H1 (cell line): ENCODE data around the gene IDH3A. TPM values are rescaled to one million over a fixed set of nuclear protein-coding genes. Genes with fewer than 3 reads are reported as not detected.

Experiments
- CTCF ChIA-PET: fragments of 300-600 bp; sonication (Branson Sonifier 250); formaldehyde crosslinking; loops from one replicate; lab custom pipeline; 2021; ENCODE audit not compliant: partially characterized antibody; lab: Charles Lee
- POLR2A ChIA-PET: fragments of 300-600 bp; sonication (Branson Sonifier 250); formaldehyde crosslinking; loops from one replicate; lab custom pipeline; 2021; ENCODE audit warnings: inconsistent platforms; ENCODE audit not compliant: partially characterized antibody; lab: Charles Lee
- DNase-seq, 2 experiments: peaks; one replicate each; pipeline versions ENCODE4 v3.0.0 to v3.0.0-alpha.2; 2010 to 2022; ENCODE audit warnings: low spot score in 2 of 2, low read depth in 1 of 2, mixed read lengths in 1 of 2
- FAIRE-seq: peaks from 2 replicates; lab custom pipeline; 2011; peaks lifted over from hg19 to GRCh38; lab: Jason Lieb, UNC
- H2AFZ ChIP-seq: 2 replicates; pipeline ENCODE4 v1.8.1; 2012; ENCODE audit warnings: low read length, inconsistent platforms
- H2AK5ac ChIP-seq: 2 replicates; pipeline ENCODE4 v1.6.1; 2013; ENCODE audit warnings: low read depth, low read length
- H2BK120ac ChIP-seq: replicated peaks from 2 replicates; pipeline ENCODE3; 2013; ENCODE audit warnings: low read depth, low read length, inconsistent platforms
- H2BK12ac ChIP-seq: 2 replicates; pipeline ENCODE4 v1.6.1; 2013; ENCODE audit warnings: low read depth, low read length
- H2BK15ac ChIP-seq: 2 replicates; pipeline ENCODE4 v1.6.1; 2013; ENCODE audit warnings: low read length
- H2BK20ac ChIP-seq: 2 replicates; pipeline ENCODE4 v1.6.1; 2013; ENCODE audit warnings: low read length
- H2BK5ac ChIP-seq: 2 replicates; pipeline ENCODE4 v1.6.1; 2013; ENCODE audit warnings: low read depth, low read length
- H3K14ac ChIP-seq: 2 replicates; pipeline ENCODE4 v1.6.1; 2013; ENCODE audit warnings: inconsistent platforms; ENCODE audit not compliant: insufficient read length
- H3K18ac ChIP-seq: 2 replicates; pipeline ENCODE4 v1.6.1; 2013; ENCODE audit warnings: low read length; ENCODE audit errors: extremely low read depth
- H3K23ac ChIP-seq: 2 replicates; pipeline ENCODE4 v1.6.1; 2013; ENCODE audit warnings: inconsistent platforms; ENCODE audit not compliant: insufficient read length
- H3K23me2 ChIP-seq: 2 replicates; pipeline ENCODE4 v1.6.1; 2013; ENCODE audit warnings: low read depth, low read length
- H3K27ac ChIP-seq: 2 replicates; pipeline ENCODE4 v1.6.1; 2011; ENCODE audit warnings: low read depth, low read length, inconsistent platforms
- H3K27me3 ChIP-seq, 4 experiments: replicated peaks in 1 of 4; 1 replicate in 1 of 4; 2 replicates in 3 of 4; pipeline versions ENCODE4 v1.6.1 to v1.8.1; 2011 to 2013; ENCODE audit warnings: low read length in 3 of 4, mild to moderate bottlenecking in 3 of 4, inconsistent platforms in 2 of 4, mixed read lengths in 2 of 4, moderate library complexity in 1 of 4; ENCODE audit not compliant: control insufficient read depth in 3 of 4, insufficient read depth in 3 of 4; ENCODE audit errors: extremely low read depth in 1 of 4
- H3K36me3 ChIP-seq, 4 experiments: 2 replicates each; pipeline versions ENCODE4 v1.6.1 to v1.8.1; 2011 to 2013; ENCODE audit warnings: mild to moderate bottlenecking in 4 of 4, low read length in 3 of 4, moderate library complexity in 2 of 4, control low read depth in 1 of 4, inconsistent platforms in 1 of 4; ENCODE audit not compliant: insufficient read depth in 4 of 4, control insufficient read depth in 2 of 4
- H3K4ac ChIP-seq: replicated peaks from 2 replicates; pipeline ENCODE3; 2013; ENCODE audit warnings: low read length, low read depth, mixed read lengths, inconsistent platforms; ENCODE audit not compliant: insufficient read length
- H3K4me1 ChIP-seq, 4 experiments: replicated peaks in 1 of 4; 1 replicate in 1 of 4; 2 replicates in 3 of 4; pipeline versions ENCODE4 v1.6.1 to v1.8.1; 2011 to 2013; ENCODE audit warnings: low read length in 3 of 4, inconsistent platforms in 2 of 4, mixed read lengths in 1 of 4; ENCODE audit not compliant: insufficient read depth in 4 of 4, control insufficient read depth in 3 of 4
- H3K4me2 ChIP-seq, 2 experiments: 2 replicates each; pipeline versions ENCODE4 v1.6.1 to v1.8.1; 2011 to 2013; ENCODE audit warnings: low read depth in 2 of 2, low read length in 2 of 2, control low read depth in 1 of 2, inconsistent platforms in 1 of 2, mild to moderate bottlenecking in 1 of 2; ENCODE audit not compliant: insufficient read depth in 1 of 2
- H3K4me3 ChIP-seq, 4 experiments: fragments of 200-600, 300-600 bp in 1 of 4; sonication (generic), shearing (Covaris generic), sonication (Bioruptor Twin) in 1 of 4; 2 replicates each; pipeline versions ENCODE4 v1.5.1 to v1.8.1; 2011 to 2016; ENCODE audit warnings: low read length in 4 of 4, low read depth in 3 of 4, control low read depth in 2 of 4, inconsistent platforms in 2 of 4, mild to moderate bottlenecking in 2 of 4, mixed read lengths in 1 of 4, moderate library complexity in 1 of 4; ENCODE audit not compliant: insufficient read depth in 2 of 4; ENCODE audit errors: extremely low read depth in 1 of 4
- H3K56ac ChIP-seq: replicated peaks from 2 replicates; pipeline ENCODE3; 2013; ENCODE audit warnings: low read depth, mild to moderate bottlenecking, mixed read lengths, low read length, inconsistent platforms; ENCODE audit not compliant: insufficient read length
- H3K79me1 ChIP-seq: 2 replicates; pipeline ENCODE4 v1.6.1; 2013; ENCODE audit warnings: low read depth, low read length, control low read depth
- H3K79me2 ChIP-seq, 2 experiments: 2 replicates each; pipeline versions ENCODE4 v1.6.1 to v1.8.1; 2012 to 2013; ENCODE audit warnings: low read length in 2 of 2, mild to moderate bottlenecking in 2 of 2, inconsistent platforms in 1 of 2; ENCODE audit not compliant: insufficient read depth in 2 of 2, control insufficient read depth in 1 of 2
- H3K9ac ChIP-seq, 4 experiments: replicated peaks in 1 of 4; 1 replicate in 1 of 4; 2 replicates in 3 of 4; pipeline versions ENCODE4 v1.6.1 to v1.8.1; 2011 to 2013; ENCODE audit warnings: low read depth in 3 of 4, low read length in 3 of 4, control low read depth in 2 of 4, mild to moderate bottlenecking in 2 of 4, moderate library complexity in 2 of 4, inconsistent platforms in 1 of 4; ENCODE audit errors: extremely low read depth in 1 of 4
- H3K9me3 ChIP-seq, 2 experiments: 2 replicates each; pipeline versions ENCODE4 v1.6.1 to v1.8.1; 2012 to 2013; ENCODE audit warnings: mild to moderate bottlenecking in 2 of 2, moderate library complexity in 2 of 2, control low read depth in 1 of 2, inconsistent platforms in 1 of 2, low read depth in 1 of 2, low read length in 1 of 2, mixed read lengths in 1 of 2; ENCODE audit not compliant: insufficient read depth in 2 of 2
- H4K20me1 ChIP-seq, 2 experiments: replicated peaks in 1 of 2; 2 replicates each; pipeline versions ENCODE3 to v1.8.1; 2011 to 2013; ENCODE audit warnings: inconsistent platforms in 2 of 2, low read length in 2 of 2, mild to moderate bottlenecking in 1 of 2; ENCODE audit not compliant: insufficient read depth in 2 of 2, control insufficient read depth in 1 of 2
- H4K5ac ChIP-seq: 2 replicates; pipeline ENCODE4 v1.6.1; 2013; ENCODE audit warnings: low read length, low read depth, mixed read lengths, inconsistent platforms; ENCODE audit not compliant: insufficient read length
- H4K8ac ChIP-seq: 2 replicates; pipeline ENCODE4 v1.8.0; 2013; ENCODE audit warnings: mild to moderate bottlenecking, moderate library complexity, low read length, inconsistent platforms; ENCODE audit not compliant: insufficient read depth; ENCODE audit errors: extremely low read depth
- H4K91ac ChIP-seq: replicated peaks from 2 replicates; pipeline ENCODE3; 2013; ENCODE audit warnings: low read length, mixed read lengths, inconsistent platforms; ENCODE audit not compliant: insufficient read length
- CBX5 ChIP-seq: fragments of 300-800, 300-1000 bp; sonication (generic); IDR thresholded peaks from 2 replicates; pipeline ENCODE4 v1.7.1; 2016; ENCODE audit warnings: antibody characterized with exemption, low read length, low read depth
- CHD2 ChIP-seq: IDR thresholded peaks from 2 replicates; pipeline ENCODE4 v1.6.1; 2012; ENCODE audit warnings: low read length, improper control_type of control experiment
- CREB1 ChIP-seq: IDR thresholded peaks from 2 replicates; pipeline ENCODE4 v1.6.1; 2012; ENCODE audit warnings: inconsistent platforms
- CTBP2 ChIP-seq: IDR thresholded peaks from 2 replicates; pipeline ENCODE4 v1.7.0; 2011; ENCODE audit warnings: borderline replicate concordance, mild to moderate bottlenecking, moderate library complexity, mixed read lengths, low read length; ENCODE audit not compliant: insufficient read depth, insufficient read length
- SIX5 ChIP-seq: IDR thresholded peaks from 2 replicates; pipeline ENCODE4 v1.6.1; 2011; ENCODE audit warnings: mild to moderate bottlenecking, low read depth, low read length
- WGBS, 2 experiments: shearing (Covaris generic) in 1 of 2; methylation state at CpG; one replicate each; pipeline versions ENCODE4 v1.1.6 to v1.1.7; 2013 to 2015; ENCODE audit warnings: low lambda C conversion rate in 2 of 2, mixed read lengths in 2 of 2, inconsistent platforms in 1 of 2, low coverage in 1 of 2, missing lambda C conversion rate in 1 of 2; ENCODE audit not compliant: insufficient replicate concordance in 2 of 2, insufficient coverage in 1 of 2, insufficient read length in 1 of 2; ENCODE audit errors: extremely low coverage in 1 of 2, missing lambda C conversion rate in 1 of 2; 5-methylcytosine and 5-hydroxymethylcytosine counted together
- polyA plus RNA-seq, 7 experiments: library from polyadenylated mRNA; depleted of rRNA in 3 of 7; stranded (reverse) in 5 of 7; unstranded in 2 of 7; fragments of >200 nt in 5 of 7; fragments of 200-250 nt in 2 of 7; gene quantifications; 1 replicate in 5 of 7; 2 replicates in 1 of 7; 4 replicates in 1 of 7; pipeline versions ENCODE4 v1.2.1 to v1.2.3, GENCODE V29; 2011 to 2013; ENCODE audit warnings: missing spikeins in 2 of 7, mixed read lengths in 2 of 7
- total RNA-seq: library from RNA; stranded (reverse); fragmentation: NEBNext Ultra II Directional; extraction: Animal tissue kit (Norgen Biotek cat#: 25700); gene quantifications from 2 replicates; pipeline ENCODE4 v1.2.1, GENCODE V29; 2021
- TF ChIP-seq, protein P1 (sequence below), 3 experiments: IDR thresholded peaks; 1 replicate in 2 of 3; 2 replicates in 1 of 3; pipeline versions ENCODE4 v1.5.1 to v1.6.1; 2011; ENCODE audit warnings: low read length in 3 of 3, mild to moderate bottlenecking in 3 of 3, inconsistent platforms in 2 of 3, low read depth in 1 of 3, moderate library complexity in 1 of 3; ENCODE audit not compliant: insufficient read depth in 1 of 3; ENCODE audit errors: control extremely low read depth in 1 of 3

Gene IDH3A
- total and polyA plus RNA-seq, 2 of the 8 experiments (the other 6 are each of a cell fraction or from before 2014, with no cell fraction given) = 23.4 to 36.8 TPM

DNA sequence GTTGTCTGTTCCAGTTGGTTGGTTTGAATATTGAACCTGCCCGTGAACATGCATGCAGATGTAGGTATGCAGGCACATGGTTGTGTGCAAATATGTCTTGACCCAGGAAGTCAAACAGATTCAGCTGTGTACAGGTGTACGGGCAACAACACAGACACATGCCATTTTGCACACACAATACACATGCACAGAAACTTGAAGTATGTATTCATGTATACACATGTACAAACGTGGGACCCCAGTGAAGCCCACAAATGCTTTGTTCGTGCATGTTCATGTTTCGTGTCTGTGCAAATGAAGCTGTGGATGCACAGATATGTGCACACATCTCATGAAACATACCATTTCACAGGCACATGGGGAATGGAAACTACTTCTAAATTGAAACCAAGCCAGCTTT, 30.7 kb downstream of the IDH3A start:
- peaks cover 0 to 2% of the 10 kb centered on the region in 2 experiments for H4K20me1 ChIP-seq
- H3K4me1 ChIP-seq = no peaks in the 10 kb centered on the region
- no peaks in the 10 kb centered on the region; the same call in 1 of the 2 replicates for H3K23me2 ChIP-seq
- H2BK20ac ChIP-seq = no peak overlapping the region
- no peak overlapping the region for H3K27ac ChIP-seq
- no peak overlapping the region for H3K4me3 ChIP-seq
- H2BK15ac ChIP-seq = no peak overlapping the region
- no peak overlapping the region for H4K91ac ChIP-seq
- no peak overlapping the region for H3K4me2 ChIP-seq
- H2BK12ac ChIP-seq = no peak overlapping the region
- no peak overlapping the region for H3K14ac ChIP-seq
- no peaks in the 10 kb centered on the region for H3K27me3 ChIP-seq
- H4K5ac ChIP-seq = no peak overlapping the region
- no peak overlapping the region for H2AK5ac ChIP-seq
- H3K23ac ChIP-seq = no peak overlapping the region
- H4K8ac ChIP-seq = no peak overlapping the region
- no peaks in the 10 kb centered on the region for H3K9me3 ChIP-seq
- TF ChIP-seq CREB1 = no peak
- no peak for TF ChIP-seq CTBP2
- no peak for TF ChIP-seq CBX5
- TF ChIP-seq SIX5 = no peak
- TF ChIP-seq, protein P1, sequence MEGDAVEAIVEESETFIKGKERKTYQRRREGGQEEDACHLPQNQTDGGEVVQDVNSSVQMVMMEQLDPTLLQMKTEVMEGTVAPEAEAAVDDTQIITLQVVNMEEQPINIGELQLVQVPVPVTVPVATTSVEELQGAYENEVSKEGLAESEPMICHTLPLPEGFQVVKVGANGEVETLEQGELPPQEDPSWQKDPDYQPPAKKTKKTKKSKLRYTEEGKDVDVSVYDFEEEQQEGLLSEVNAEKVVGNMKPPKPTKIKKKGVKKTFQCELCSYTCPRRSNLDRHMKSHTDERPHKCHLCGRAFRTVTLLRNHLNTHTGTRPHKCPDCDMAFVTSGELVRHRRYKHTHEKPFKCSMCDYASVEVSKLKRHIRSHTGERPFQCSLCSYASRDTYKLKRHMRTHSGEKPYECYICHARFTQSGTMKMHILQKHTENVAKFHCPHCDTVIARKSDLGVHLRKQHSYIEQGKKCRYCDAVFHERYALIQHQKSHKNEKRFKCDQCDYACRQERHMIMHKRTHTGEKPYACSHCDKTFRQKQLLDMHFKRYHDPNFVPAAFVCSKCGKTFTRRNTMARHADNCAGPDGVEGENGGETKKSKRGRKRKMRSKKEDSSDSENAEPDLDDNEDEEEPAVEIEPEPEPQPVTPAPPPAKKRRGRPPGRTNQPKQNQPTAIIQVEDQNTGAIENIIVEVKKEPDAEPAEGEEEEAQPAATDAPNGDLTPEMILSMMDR (IDR thresholded peaks at IDR 0.05; ENCODE audit: control extremely low read depth in 1 of 3, insufficient read depth in 1 of 3, low read depth in 1 of 3, low read length in 3 of 3) = no peak
- no peak for TF ChIP-seq CHD2
- CTCF ChIA-PET = interaction anchor here (0.7 to 19.5 kb wide), 12 partner anchors 8 to 270 kb away, joined by 3 to 285 read pairs (median 4); partner anchors contain the start of gene ACSBG1
- no peak overlapping the region for H3K9ac ChIP-seq
- no peaks in the 10 kb centered on the region for H3K79me1 ChIP-seq
- WGBS, 2 experiments = 84% methylated on average over 5 of the region's 5 CpGs; no CpG with 5 or more reads in 1 of the 2 experiments
- H3K18ac ChIP-seq = no peak overlapping the region
- POLR2A ChIA-PET = no interaction called here
- no peak overlapping the region for H2BK120ac ChIP-seq
- H3K4ac ChIP-seq = no peak overlapping the region
- no peak overlapping the region for H2BK5ac ChIP-seq
- no peak for FAIRE-seq
- no peaks in the 10 kb centered on the region for H3K36me3 ChIP-seq
- H2AFZ ChIP-seq = no peak overlapping the region
- no peak for DNase-seq
- no peaks in the 10 kb centered on the region for H3K79me2 ChIP-seq
- no peak overlapping the region for H3K56ac ChIP-seq
